GM23338 (cell line): Measurements from ENCODE around the gene FREM3. TPM values are rescaled to one million over a fixed set of nuclear protein-coding genes. Genes with fewer than 3 reads are reported as not detected.

Experiments
- ATAC-seq: fragments of 200-7000 bp; cut with Tn5 transposase; 3 replicates; pipeline ENCODE4 v1.9.1; 2020
- DNase-seq: peaks from one replicate; pipeline ENCODE4 v3.0.0-alpha.2; 2015; ENCODE audit warnings: low spot score
- H2AFZ ChIP-seq: fragments of 200-600 bp; sonication (generic); 2 replicates; pipeline ENCODE4 v1.8.0; 2016; ENCODE audit warnings: antibody characterized with exemption, mild to moderate bottlenecking, moderate library complexity
- H3F3A ChIP-seq: fragments of 200-600 bp; sonication (generic); replicated peaks from 2 replicates; pipeline ENCODE4 v1.8.0; 2017; ENCODE audit warnings: antibody characterized with exemption, mixed run types, low read depth
- H3K27ac ChIP-seq: fragments of 200-600 bp; sonication (generic); 2 replicates; pipeline ENCODE4 v1.6.1; 2016; ENCODE audit warnings: low read depth
- H3K27me3 ChIP-seq: fragments of 200-600 bp; sonication (generic); 2 replicates; pipeline ENCODE4 v1.8.0; 2016; ENCODE audit warnings: mild to moderate bottlenecking, mixed run types, moderate library complexity; ENCODE audit not compliant: insufficient read depth
- H3K36me3 ChIP-seq: fragments of 200-600 bp; sonication (generic); 2 replicates; pipeline ENCODE4 v1.8.0; 2016; ENCODE audit warnings: mild to moderate bottlenecking; ENCODE audit not compliant: insufficient read depth
- H3K4me1 ChIP-seq: fragments of 200-600 bp; sonication (generic); 2 replicates; pipeline ENCODE4 v1.8.0; 2016; ENCODE audit warnings: mild to moderate bottlenecking, moderate library complexity; ENCODE audit not compliant: insufficient read depth
- H3K4me2 ChIP-seq: fragments of 200-600 bp; sonication (generic); 2 replicates; pipeline ENCODE4 v1.7.1; 2017; ENCODE audit warnings: mixed run types
- H3K4me3 ChIP-seq: fragments of 200-600 bp; sonication (generic); 2 replicates; pipeline ENCODE4 v1.6.1; 2016; ENCODE audit warnings: mixed run types
- H3K79me2 ChIP-seq: fragments of 200-600 bp; sonication (generic); replicated peaks from 2 replicates; pipeline ENCODE4 v1.8.0; 2017; ENCODE audit warnings: mild to moderate bottlenecking; ENCODE audit not compliant: insufficient read depth
- H3K9me2 ChIP-seq: fragments of 200-600 bp; sonication (generic); 2 replicates; pipeline ENCODE4 v1.8.0; 2017; ENCODE audit not compliant: insufficient read depth
- H4K20me1 ChIP-seq: fragments of 200-600 bp; sonication (generic); replicated peaks from 2 replicates; pipeline ENCODE4 v1.8.0; 2017; ENCODE audit warnings: mild to moderate bottlenecking; ENCODE audit not compliant: insufficient read depth
- H3K27ac Mint-ChIP-seq: 2 replicates; pipeline ENCODE4 v1.8.0; 2020; ENCODE audit warnings: inconsistent platforms, mild to moderate bottlenecking, moderate library complexity, mixed read lengths
- H3K27me3 Mint-ChIP-seq: 3 replicates; pipeline ENCODE4 v1.8.0; 2022; ENCODE audit warnings: low read depth, mild to moderate bottlenecking, moderate library complexity, mixed read lengths, inconsistent platforms; ENCODE audit not compliant: insufficient read depth, poor library complexity
- H3K36me3 Mint-ChIP-seq: 3 replicates; pipeline ENCODE4 v1.8.0; 2021; ENCODE audit warnings: low read depth, mild to moderate bottlenecking, inconsistent platforms, moderate library complexity, mixed read lengths
- H3K4me1 Mint-ChIP-seq: 3 replicates; pipeline ENCODE4 v1.8.0; 2020; ENCODE audit warnings: mild to moderate bottlenecking, inconsistent platforms, mixed read lengths
- H3K4me3 Mint-ChIP-seq: 3 replicates; pipeline ENCODE4 v1.8.0; 2021; ENCODE audit warnings: moderate library complexity, mild to moderate bottlenecking, inconsistent platforms, mixed read lengths
- H3K9me3 Mint-ChIP-seq: 3 replicates; pipeline ENCODE4 v1.8.0; 2020; ENCODE audit warnings: moderate library complexity, mild to moderate bottlenecking, inconsistent platforms, mixed read lengths
- CTCF ChIP-seq, 2 experiments: fragments of 200-600 bp in 1 of 2; sonication (generic) in 1 of 2; conservative IDR thresholded peaks; 2 replicates each; pipeline versions ENCODE4 v1.5.1 to v1.6.1; 2016 to 2017; ENCODE audit warnings: antibody characterized with exemption in 2 of 2, low read depth in 2 of 2, mild to moderate bottlenecking in 2 of 2, moderate library complexity in 1 of 2
- ETS1 ChIP-seq: IDR thresholded peaks from 2 replicates; pipeline ENCODE4 v1.6.1; 2016; ENCODE audit warnings: antibody characterized with exemption
- EZH2phosphoT487 ChIP-seq: fragments of 200-600 bp; sonication (generic); IDR thresholded peaks from one replicate; pipeline ENCODE4 v1.8.1; 2018; ENCODE audit warnings: antibody characterized with exemption; ENCODE audit not compliant: unreplicated experiment
- NANOG ChIP-seq: IDR thresholded peaks from 2 replicates; pipeline ENCODE4 v1.6.1; 2016; ENCODE audit warnings: antibody characterized with exemption, borderline replicate concordance
- STAT1 ChIP-seq: IDR thresholded peaks from one replicate; pipeline ENCODE4 v1.6.1; 2016; ENCODE audit warnings: antibody characterized with exemption; ENCODE audit not compliant: unreplicated experiment
- ZNF114 ChIP-seq: fragments of 250-450 bp; sonication (Bioruptor Pico); IDR thresholded peaks from 2 replicates; pipeline ENCODE4 v1.5.0; 2020; ENCODE audit warnings: mild to moderate bottlenecking, moderate library complexity
- ZNF331 ChIP-seq: fragments of 250-450 bp; sonication (Bioruptor Pico); IDR thresholded peaks from 2 replicates; pipeline ENCODE4 v1.5.0; 2020; ENCODE audit warnings: low read depth, mild to moderate bottlenecking, moderate library complexity
- polyA plus RNA-seq: library from polyadenylated mRNA; unstranded; fragments of >200 nt; fragmentation: Nextera tagmentation; extraction: Ambion mirVana; gene quantifications from 2 replicates; pipeline ENCODE4 v1.2.1, GENCODE V29; 2016
- total RNA-seq: library from RNA; depleted of rRNA; stranded (reverse); fragments of >200 nt; shearing (Covaris generic); gene quantifications from 2 replicates; pipeline ENCODE4 v1.2.3, GENCODE V29; 2014
- TF ChIP-seq, protein P1 (sequence below): IDR thresholded peaks from one replicate; pipeline ENCODE4 v1.6.1; 2018; ENCODE audit warnings: antibody characterized with exemption; ENCODE audit not compliant: unreplicated experiment

FREM3 gene
- total and polyA plus RNA-seq, 2 experiments from 2014 or later = 0.03 to 0.07 TPM

DNA sequence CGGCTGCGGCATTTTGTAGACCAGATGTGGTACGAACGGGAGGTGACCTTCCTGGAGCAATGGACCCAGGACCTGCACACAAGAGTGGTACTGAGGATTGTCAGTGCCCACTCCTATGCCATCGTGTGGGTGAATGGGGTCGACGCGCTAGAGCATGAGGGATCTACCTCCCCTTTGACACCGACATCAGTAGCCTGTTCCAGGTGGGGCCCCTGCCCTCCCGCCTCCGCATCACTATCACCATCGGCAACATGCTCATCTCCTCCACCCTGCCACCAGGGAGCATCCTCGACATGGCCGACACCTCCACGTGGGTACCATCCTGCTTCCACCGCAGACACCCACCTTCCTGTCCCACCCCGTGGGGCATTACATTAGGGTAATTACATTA is 140.7 kb downstream of the FREM3 start (continued):
- peak; percentile 28 to 60; a peak in 3 of 4 replicates for TF ChIP-seq CTCF (conservative IDR thresholded peaks at IDR 0.05; ENCODE audit: low read depth in 2 of 2)
- no peak; the same call in 1 of the 2 replicates for TF ChIP-seq ETS1

DNA sequence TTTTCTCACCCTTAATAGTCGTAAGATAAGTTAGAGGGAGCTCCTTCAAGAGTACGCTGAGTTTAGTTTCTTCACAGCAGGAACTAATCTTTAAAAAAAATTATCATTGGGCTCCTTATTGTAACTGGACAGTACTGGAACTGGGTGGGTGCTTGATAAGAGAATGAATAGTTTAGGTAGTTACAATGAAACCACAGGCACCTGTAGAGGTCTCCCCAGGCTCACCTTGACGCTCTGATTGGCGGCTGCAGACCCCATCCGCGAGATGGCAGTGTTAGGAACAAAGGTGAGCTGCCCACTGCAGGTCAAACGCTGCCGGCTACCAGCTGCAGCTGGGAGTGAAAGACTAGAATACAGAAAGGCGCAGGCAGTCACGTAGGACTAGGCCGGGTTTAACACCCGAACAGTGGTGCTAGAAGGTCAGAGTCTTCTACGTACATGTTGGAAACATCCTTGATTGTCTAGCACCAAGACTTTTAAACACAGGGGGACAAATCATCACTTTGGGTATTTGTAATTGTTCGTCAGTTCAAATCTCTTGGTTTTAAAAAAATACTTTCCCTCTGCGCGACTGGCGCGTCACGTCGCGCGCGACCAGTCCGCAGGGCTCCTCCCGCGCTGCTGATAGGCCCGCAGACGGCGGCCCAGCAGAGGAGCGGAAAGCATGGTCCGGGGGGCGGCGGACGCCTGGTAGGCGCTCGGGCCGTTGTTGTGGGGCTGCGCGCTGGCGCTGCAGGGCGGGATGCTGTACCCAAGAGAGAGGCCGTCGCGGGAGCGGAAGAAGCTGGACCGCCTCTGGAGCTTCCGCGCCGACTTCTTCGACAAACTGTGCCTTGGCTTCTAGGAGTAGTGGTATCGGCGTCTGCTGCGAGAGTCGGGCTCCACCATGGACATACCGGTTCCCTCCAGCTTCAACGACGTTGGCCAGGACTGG is 141.4 kb downstream of the FREM3 start:
- Mint-ChIP-seq H3K27me3 (peaks cover 16% of the 10 kb centered on the region), H3K9me3 (no peaks in the 10 kb centered on the region), H3K27ac (peak overlapping the region; percentile 94), H3K4me1 (peaks cover 9% of the 10 kb centered on the region; the same call in 1 of the 3 replicates), H3K4me3 (peak overlapping the region; percentile 79), H3K36me3 (peaks cover 5% of the 10 kb centered on the region; the same call in 1 of the 3 replicates)
- no peaks in the 10 kb centered on the region for H3K36me3 ChIP-seq
- no peaks in the 10 kb centered on the region for H3K4me1 ChIP-seq
- peak; percentile 95 for DNase-seq
- H2AFZ ChIP-seq = peak overlapping the region; percentile 64
- H3K27me3 ChIP-seq = 0 out of 2 replicates have a peak, but pooled peaks cover 3% of the 10 kb centered on the region
- H3K4me3 ChIP-seq = peak overlapping the region; percentile 54
- H3K79me2 ChIP-seq = no peaks in the 10 kb centered on the region
- H3K9me2 ChIP-seq = no peaks in the 10 kb centered on the region
- ATAC-seq = peak; percentile 94
- 0 out of 2 replicates have a peak overlapping the region, but pooled peaks have one; percentile 27 for H3K27ac ChIP-seq
- H3K4me2 ChIP-seq = peak overlapping the region; percentile 73
- H4K20me1 ChIP-seq = no peaks in the 10 kb centered on the region
- H3F3A ChIP-seq = no peaks in the 10 kb centered on the region
- TF ChIP-seq ZNF331 (no peak), ETS1 (no peak; the same call in 1 of the 2 replicates), NANOG (no peak), STAT1 (no peak), EZH2phosphoT487 (no peak), ZNF114 (CRISPR knock-in tag) (no peak)
- TF ChIP-seq, protein P1, sequence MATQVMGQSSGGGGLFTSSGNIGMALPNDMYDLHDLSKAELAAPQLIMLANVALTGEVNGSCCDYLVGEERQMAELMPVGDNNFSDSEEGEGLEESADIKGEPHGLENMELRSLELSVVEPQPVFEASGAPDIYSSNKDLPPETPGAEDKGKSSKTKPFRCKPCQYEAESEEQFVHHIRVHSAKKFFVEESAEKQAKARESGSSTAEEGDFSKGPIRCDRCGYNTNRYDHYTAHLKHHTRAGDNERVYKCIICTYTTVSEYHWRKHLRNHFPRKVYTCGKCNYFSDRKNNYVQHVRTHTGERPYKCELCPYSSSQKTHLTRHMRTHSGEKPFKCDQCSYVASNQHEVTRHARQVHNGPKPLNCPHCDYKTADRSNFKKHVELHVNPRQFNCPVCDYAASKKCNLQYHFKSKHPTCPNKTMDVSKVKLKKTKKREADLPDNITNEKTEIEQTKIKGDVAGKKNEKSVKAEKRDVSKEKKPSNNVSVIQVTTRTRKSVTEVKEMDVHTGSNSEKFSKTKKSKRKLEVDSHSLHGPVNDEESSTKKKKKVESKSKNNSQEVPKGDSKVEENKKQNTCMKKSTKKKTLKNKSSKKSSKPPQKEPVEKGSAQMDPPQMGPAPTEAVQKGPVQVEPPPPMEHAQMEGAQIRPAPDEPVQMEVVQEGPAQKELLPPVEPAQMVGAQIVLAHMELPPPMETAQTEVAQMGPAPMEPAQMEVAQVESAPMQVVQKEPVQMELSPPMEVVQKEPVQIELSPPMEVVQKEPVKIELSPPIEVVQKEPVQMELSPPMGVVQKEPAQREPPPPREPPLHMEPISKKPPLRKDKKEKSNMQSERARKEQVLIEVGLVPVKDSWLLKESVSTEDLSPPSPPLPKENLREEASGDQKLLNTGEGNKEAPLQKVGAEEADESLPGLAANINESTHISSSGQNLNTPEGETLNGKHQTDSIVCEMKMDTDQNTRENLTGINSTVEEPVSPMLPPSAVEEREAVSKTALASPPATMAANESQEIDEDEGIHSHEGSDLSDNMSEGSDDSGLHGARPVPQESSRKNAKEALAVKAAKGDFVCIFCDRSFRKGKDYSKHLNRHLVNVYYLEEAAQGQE = no peak
